Measurements from ENCODE around the gene ZBTB43. TPM values are rescaled to one million over a fixed set of nuclear protein-coding genes. Genes with fewer than 3 reads are reported as not detected.
"Not testable (repeated sequence)": the region's sequence is repeated elsewhere in the genome, so short reads cannot be mapped to it uniquely, and the experiment has no call there.

ZBTB43 gene
- total RNA-seq, 8 experiments from 2014 or later, result 9.3 to 23.2 (median 13.6) TPM

DNA sequence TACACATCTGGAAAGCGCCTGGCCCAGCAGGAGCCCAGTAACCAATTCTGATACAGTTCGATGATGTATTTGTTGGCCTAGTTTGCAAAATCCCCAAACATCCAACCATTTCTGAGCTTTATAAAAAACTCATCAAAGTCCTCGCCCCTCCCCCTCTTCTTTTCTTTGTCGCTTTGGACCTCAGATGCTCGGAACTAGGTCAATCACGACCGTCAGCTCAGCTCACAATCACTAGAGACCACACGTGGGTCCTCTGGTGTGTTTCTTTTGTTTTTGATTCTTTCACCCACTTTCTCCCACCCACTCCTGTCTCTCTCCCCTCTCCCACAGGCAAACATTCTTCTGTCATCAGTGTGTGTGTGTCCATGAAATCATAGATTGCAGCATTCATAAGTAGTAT, 26.7 kb upstream of the ZBTB43 start:
- ATAC-seq (replicated peaks in 6 of 8), result no peak
- in situ Hi-C loops (cut with MboI; ENCODE audit: low pct_unique_long_range_greater_than_20kb in 2 of 9, low sequenced_read_pairs in 9 of 9, unreplicated experiment in 9 of 9), result loop anchor here in 6 of 9 experiments (25.0 kb wide), 2 partner anchors 166 to 266 kb away; partner anchors contain the start of gene LMX1B (in 6 of the 6)
- 19 to 67% (median 56%) methylated on average over 1 to 7 of the region's 8 CpGs; no CpG with 5 or more reads in 5 of the 10 experiments for WGBS, 10 experiments
- H3K4me1 ChIP-seq (replicated peaks in 1 of 2), result no peaks in the 10 kb centered on the region
- H3K4me3 ChIP-seq, result no peak overlapping the region
- H3K27ac ChIP-seq, result no peak overlapping the region

DNA sequence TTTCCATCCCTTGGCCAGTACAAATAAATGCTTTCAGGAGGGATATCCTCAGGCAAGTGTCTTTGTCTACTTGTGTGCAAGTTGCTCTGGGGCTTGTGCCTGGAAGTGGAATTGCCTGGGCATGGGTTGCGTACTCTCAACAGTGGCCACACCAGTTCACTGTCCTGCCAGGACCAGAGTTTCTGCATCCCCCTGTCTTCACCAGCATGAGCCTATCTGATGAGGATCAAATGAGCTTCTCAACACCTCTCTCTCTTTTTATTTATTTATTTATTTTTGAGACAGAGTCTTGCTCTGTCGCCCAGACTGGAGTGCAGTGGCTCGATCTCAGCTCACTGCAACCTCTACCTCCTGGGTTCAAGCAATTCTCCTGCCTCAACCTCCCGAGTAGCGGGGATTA, 26.1 kb upstream of the ZBTB43 start:
- WGBS, 10 experiments, result 75 to 100% (median 84%) methylated on average over 1 to 3 of the region's 5 CpGs; no CpG with 5 or more reads in 6 of the 10 experiments
- not testable (repeated sequence) for H3K27ac ChIP-seq; H3K4me3 ChIP-seq; ATAC-seq (replicated peaks in 6 of 8); H3K4me1 ChIP-seq (replicated peaks in 1 of 2)
- in situ Hi-C loops (cut with MboI; ENCODE audit: low pct_unique_long_range_greater_than_20kb in 2 of 9, low sequenced_read_pairs in 9 of 9, unreplicated experiment in 9 of 9), result loop anchor here in 6 of 9 experiments (25.0 kb wide), 2 partner anchors 166 to 266 kb away; partner anchors contain the start of gene LMX1B (in 6 of the 6)

DNA sequence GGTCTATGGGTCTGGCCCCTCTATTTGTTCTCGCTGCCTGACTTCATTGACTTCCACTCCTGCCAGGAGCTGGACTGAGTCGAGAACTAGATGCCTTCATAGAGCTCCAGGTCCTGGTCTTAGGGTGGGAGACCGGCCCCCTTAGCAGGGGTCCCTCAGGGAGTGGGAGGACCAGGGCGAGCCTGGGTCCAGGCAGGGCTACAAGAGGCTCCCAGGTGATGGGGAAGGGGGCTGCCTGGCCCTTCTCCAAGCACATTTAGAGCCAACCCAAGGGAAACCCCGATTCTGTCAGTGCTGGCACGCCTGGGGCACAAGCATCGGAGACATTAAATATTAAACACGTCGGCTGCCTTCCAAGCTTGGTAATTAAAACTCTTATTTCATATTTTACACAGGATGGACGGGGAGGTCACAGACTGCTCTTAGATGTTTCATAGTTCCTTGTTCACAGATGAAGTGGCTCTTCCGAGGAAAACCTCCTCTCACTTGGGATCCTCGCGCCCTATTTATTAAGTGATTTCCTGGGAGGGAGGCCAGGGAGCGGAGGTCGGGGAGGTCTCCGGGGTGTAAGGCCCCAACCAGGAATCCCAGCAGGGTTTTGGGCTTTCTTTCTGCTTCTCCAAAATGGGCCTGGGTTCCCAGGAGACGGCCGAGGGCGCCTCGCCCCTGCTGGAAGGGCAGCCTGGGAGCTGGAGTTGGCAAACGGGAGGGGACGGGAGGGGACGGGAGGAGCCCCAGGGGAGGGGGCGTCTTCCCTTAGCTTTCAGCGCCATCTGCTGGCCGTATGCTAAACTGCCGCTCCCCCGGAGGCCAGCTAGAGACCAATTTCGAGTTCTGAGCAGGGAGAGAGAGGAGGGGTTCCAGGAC, 23.4 kb upstream of the ZBTB43 start:
- ATAC-seq (replicated peaks in 6 of 8), result peak; percentile 90 to 99 (median 96)
- Histone ChIP-seq H3K27ac (no peak overlapping the region), H3K4me1 (replicated peaks in 1 of 2) (no peaks in the 10 kb centered on the region), H3K4me3 (no peak overlapping the region)
- in situ Hi-C loops (cut with MboI; ENCODE audit: low pct_unique_long_range_greater_than_20kb in 2 of 9, low sequenced_read_pairs in 9 of 9, unreplicated experiment in 9 of 9), result loop anchor here in 8 of 9 experiments (10.0 to 25.0 kb wide), 4 partner anchors 77 to 269 kb away; partner anchors contain the start of gene LMX1B (in 7 of the 8)
- WGBS, 10 experiments, result 15 to 90% (median 73%) methylated on average over 1 to 9 of the region's 29 CpGs; no CpG with 5 or more reads in 2 of the 10 experiments

DNA sequence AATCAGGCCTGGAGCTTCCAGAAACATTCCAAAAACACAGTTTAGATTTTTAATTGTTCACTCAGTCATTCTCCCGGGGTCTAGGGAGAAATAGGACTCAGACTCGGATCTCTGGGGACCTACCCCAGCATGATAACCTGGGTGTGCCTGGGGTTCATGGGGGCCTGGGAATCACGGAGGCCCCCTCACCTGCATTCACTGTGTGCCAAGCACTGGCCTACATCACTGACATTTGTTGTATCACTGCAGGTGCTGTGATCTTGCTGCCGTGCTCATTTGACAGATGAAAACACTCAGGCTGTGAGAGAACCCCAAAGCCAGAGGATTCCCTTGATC, 22.8 kb upstream of the ZBTB43 start:
- Histone ChIP-seq H3K4me3 (no peak overlapping the region), H3K27ac (no peak overlapping the region), H3K4me1 (replicated peaks in 1 of 2) (no peaks in the 10 kb centered on the region)
- in situ Hi-C loops (cut with MboI; ENCODE audit: low pct_unique_long_range_greater_than_20kb in 2 of 9, low sequenced_read_pairs in 9 of 9, unreplicated experiment in 9 of 9), result loop anchor here in 8 of 9 experiments (10.0 to 25.0 kb wide), 4 partner anchors 77 to 270 kb away; partner anchors contain the start of gene LMX1B (in 7 of the 8)
- peak in 3 of 8 experiments; percentile 12 to 16 (median 14) for ATAC-seq (replicated peaks in 6 of 8)
- 5 to 100% (median 60%) methylated on average over 1 to 3 of the region's 4 CpGs; no CpG with 5 or more reads in 5 of the 10 experiments for WGBS, 10 experiments

DNA sequence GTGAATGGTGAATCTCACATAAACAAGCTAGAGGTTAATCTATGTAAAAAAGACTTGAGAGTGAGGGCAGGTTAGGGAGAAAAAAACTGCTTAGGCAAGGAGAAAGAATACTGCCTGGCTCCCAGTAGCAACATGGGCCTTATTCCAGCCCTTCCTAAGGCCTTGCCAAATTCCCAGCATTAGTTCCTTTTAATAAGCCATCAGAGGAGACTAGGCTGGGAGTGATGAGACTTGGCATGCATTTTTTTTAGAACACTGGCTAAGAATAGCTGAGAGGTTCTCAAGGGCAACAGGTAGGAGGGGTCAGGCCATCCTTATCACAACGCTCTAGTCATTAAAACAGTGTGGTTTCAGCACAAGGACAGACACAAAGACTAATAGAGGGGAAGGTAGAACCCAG, 20.9 kb upstream of the ZBTB43 start:
- in situ Hi-C loops (cut with MboI; ENCODE audit: low pct_unique_long_range_greater_than_20kb in 2 of 9, low sequenced_read_pairs in 9 of 9, unreplicated experiment in 9 of 9), result loop anchor here in 8 of 9 experiments (10.0 to 25.0 kb wide), 4 partner anchors 79 to 272 kb away; partner anchors contain the start of gene LMX1B (in 7 of the 8)
- ATAC-seq (replicated peaks in 6 of 8), result no peak
- no peaks in the 10 kb centered on the region for H3K4me1 ChIP-seq (replicated peaks in 1 of 2)
- WGBS, 10 experiments, result 0 to 67% (median 17%) methylated on average over 1 of the region's 1 CpG; no CpG with 5 or more reads in 5 of the 10 experiments
- no peak overlapping the region for H3K27ac ChIP-seq
- no peak overlapping the region for H3K4me3 ChIP-seq

DNA sequence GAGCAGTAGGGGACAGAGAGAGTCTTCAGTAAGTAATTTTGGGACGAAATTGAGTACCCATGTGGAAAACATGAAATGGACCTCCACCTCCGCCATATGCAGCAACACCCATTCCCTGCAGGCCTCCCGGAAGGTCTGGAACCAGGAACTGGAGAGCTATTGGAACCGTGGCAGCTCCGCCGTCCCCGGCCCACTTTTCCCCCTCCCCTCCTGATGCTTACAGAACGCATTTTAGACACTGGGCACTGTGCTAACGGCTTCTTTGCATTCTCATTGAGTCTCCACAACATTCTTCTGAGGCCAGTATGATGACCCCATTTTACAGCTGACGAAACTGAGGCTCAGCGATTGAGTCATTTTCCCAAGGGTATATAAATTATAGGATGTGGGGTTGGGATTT, 20.4 kb upstream of the ZBTB43 start:
- in situ Hi-C loops (cut with MboI; ENCODE audit: low pct_unique_long_range_greater_than_20kb in 2 of 9, low sequenced_read_pairs in 9 of 9, unreplicated experiment in 9 of 9), result loop anchor here in 8 of 9 experiments (10.0 to 25.0 kb wide), 4 partner anchors 80 to 272 kb away; partner anchors contain the start of gene LMX1B (in 7 of the 8)
- Histone ChIP-seq H3K27ac (no peak overlapping the region), H3K4me1 (replicated peaks in 1 of 2) (no peaks in the 10 kb centered on the region), H3K4me3 (no peak overlapping the region)
- WGBS, 10 experiments, result 50 to 90% (median 80%) methylated on average over 2 to 10 of the region's 11 CpGs; no CpG with 5 or more reads in 2 of the 10 experiments
- no peak for ATAC-seq (replicated peaks in 6 of 8)

DNA sequence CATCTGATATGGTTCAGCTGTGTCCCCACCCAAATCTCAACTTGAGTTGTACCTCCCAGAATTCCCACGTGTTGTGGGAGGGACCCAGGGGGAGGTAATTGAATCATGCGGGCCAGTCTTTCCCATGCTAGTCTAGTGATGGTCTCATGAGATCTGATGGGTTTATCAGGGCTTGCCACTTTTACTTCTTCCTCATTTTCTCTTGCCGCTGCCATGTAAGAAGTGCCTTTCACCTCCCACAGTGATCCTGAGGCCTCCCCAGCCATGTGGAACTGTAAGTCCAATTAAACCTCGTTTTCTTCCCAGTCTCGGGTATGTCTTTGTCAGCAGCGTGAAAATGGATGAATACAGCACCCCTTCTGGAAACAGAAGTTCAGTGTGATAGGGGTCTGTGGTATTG, 20.0 kb upstream of the ZBTB43 start:
- H3K4me1 ChIP-seq (replicated peaks in 1 of 2); H3K27ac ChIP-seq; ATAC-seq (replicated peaks in 6 of 8); H3K4me3 ChIP-seq: not testable (repeated sequence)
- in situ Hi-C loops (cut with MboI; ENCODE audit: low pct_unique_long_range_greater_than_20kb in 2 of 9, low sequenced_read_pairs in 9 of 9, unreplicated experiment in 9 of 9), result loop anchor here in 8 of 9 experiments (10.0 to 25.0 kb wide), 4 partner anchors 80 to 273 kb away; partner anchors contain the start of gene LMX1B (in 7 of the 8)
- WGBS, 10 experiments, result 0 to 100% (median 78%) methylated on average over 1 to 2 of the region's 6 CpGs; no CpG with 5 or more reads in 4 of the 10 experiments

DNA sequence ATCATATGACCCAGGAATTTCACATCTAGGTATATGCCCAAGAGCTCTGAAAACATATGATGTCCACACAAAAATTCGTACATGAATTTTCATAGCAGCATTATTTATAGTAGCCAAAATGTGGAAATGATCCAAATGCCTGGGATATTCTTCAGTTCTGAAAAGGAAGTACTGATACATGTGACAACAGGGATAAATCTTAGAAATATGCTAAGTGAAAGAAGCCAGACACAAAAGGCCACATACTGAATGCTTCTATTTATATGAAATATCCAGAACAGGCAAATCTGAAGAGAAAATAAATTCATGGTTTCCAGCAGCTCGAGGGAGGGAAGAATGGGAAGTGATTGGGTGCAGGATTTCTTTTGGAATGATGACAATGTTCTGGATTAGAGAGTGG, 16.8 kb upstream of the ZBTB43 start:
- Histone ChIP-seq H3K4me3 (no peak overlapping the region), H3K27ac (no peak overlapping the region), H3K4me1 (replicated peaks in 1 of 2) (no peaks in the 10 kb centered on the region)
- ATAC-seq (replicated peaks in 6 of 8), result no peak
- in situ Hi-C loops (cut with MboI; ENCODE audit: low pct_unique_long_range_greater_than_20kb in 2 of 9, low sequenced_read_pairs in 9 of 9, unreplicated experiment in 9 of 9), result loop anchor here in 8 of 9 experiments (10.0 to 25.0 kb wide), 4 partner anchors 83 to 276 kb away; partner anchors contain the start of gene LMX1B (in 7 of the 8)
- WGBS, 10 experiments, result 0 to 55% (median 14%) methylated on average over 1 to 2 of the region's 2 CpGs; no CpG with 5 or more reads in 2 of the 10 experiments

DNA sequence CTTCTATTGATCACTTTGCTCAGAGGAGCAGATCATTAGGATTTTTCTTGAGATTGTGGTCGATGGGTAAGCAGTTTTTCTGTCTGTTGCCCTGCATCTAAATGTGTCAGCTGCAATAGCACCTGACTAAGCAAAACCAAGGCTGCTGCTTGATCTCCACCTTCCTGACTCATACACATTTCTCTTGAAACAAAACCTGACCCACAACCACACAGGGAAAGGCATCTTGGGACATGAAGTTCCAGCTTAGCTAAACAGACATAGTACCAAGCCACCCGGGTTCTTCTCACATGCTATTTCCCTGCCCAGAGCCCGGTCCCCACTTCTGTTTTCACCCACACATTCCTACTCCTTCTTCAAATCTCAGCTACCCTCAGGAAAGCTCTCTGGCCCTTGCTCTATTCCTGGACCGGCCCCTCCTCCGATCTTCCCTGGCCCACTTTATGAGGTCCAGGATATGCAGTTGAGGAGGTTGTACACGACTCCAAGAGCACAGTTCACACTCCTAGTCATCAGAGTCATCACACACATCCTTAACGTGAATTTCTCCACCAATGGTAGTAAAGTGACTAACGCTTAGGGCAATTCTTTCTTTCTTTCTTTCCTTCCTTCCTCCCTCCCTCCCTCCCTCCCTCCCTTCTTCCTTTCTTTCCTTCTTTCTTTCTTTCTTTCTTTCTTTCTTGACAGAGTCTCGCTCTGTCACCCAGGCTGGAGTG, 16.0 kb upstream of the ZBTB43 start:
- in situ Hi-C loops (cut with MboI; ENCODE audit: low pct_unique_long_range_greater_than_20kb in 2 of 9, low sequenced_read_pairs in 9 of 9, unreplicated experiment in 9 of 9), result loop anchor here in 8 of 9 experiments (10.0 to 25.0 kb wide), 4 partner anchors 84 to 276 kb away; partner anchors contain the start of gene LMX1B (in 7 of the 8)
- H3K27ac ChIP-seq, result no peak overlapping the region
- H3K4me1 ChIP-seq (replicated peaks in 1 of 2), result no peaks in the 10 kb centered on the region
- ATAC-seq (replicated peaks in 6 of 8), result peak in 2 of 8 experiments; percentile 13 to 36
- no peak overlapping the region for H3K4me3 ChIP-seq
- 20 to 80% (median 60%) methylated on average over 1 to 7 of the region's 9 CpGs; no CpG with 5 or more reads in 3 of the 10 experiments for WGBS, 10 experiments

DNA sequence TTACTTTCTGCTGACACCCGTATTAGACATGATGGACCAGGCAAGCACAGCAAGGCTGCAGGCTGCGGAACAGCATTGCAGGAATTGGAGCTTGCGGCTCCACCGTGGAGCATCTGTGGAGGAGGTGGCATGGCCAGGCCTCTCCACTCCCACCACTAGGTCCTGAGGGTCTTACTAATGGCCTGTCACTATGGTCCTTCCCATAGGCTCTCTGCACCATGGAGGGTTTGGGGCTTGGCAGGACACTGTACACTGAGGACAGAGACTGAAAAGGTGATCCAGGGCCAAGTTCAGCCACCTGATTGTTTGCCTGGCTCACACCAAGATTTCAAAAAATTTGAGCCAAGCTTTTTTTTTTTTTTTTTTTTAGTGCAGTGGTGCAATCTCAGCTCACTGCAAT, 14.3 kb upstream of the ZBTB43 start:
- in situ Hi-C loops (cut with MboI; ENCODE audit: low pct_unique_long_range_greater_than_20kb in 2 of 9, low sequenced_read_pairs in 9 of 9, unreplicated experiment in 9 of 9), result loop anchor here in 6 of 9 experiments (25.0 kb wide), 2 partner anchors 178 to 278 kb away; partner anchors contain the start of gene LMX1B (in 6 of the 6)
- H3K4me1 ChIP-seq (replicated peaks in 1 of 2), result no peaks in the 10 kb centered on the region
- ATAC-seq (replicated peaks in 6 of 8), result peak in 1 of 8 experiments; percentile 5
- 37 to 90% (median 68%) methylated on average over 2 to 4 of the region's 4 CpGs; no CpG with 5 or more reads in 3 of the 10 experiments for WGBS, 10 experiments
- H3K4me3 ChIP-seq, result no peak overlapping the region
- H3K27ac ChIP-seq, result no peak overlapping the region

DNA sequence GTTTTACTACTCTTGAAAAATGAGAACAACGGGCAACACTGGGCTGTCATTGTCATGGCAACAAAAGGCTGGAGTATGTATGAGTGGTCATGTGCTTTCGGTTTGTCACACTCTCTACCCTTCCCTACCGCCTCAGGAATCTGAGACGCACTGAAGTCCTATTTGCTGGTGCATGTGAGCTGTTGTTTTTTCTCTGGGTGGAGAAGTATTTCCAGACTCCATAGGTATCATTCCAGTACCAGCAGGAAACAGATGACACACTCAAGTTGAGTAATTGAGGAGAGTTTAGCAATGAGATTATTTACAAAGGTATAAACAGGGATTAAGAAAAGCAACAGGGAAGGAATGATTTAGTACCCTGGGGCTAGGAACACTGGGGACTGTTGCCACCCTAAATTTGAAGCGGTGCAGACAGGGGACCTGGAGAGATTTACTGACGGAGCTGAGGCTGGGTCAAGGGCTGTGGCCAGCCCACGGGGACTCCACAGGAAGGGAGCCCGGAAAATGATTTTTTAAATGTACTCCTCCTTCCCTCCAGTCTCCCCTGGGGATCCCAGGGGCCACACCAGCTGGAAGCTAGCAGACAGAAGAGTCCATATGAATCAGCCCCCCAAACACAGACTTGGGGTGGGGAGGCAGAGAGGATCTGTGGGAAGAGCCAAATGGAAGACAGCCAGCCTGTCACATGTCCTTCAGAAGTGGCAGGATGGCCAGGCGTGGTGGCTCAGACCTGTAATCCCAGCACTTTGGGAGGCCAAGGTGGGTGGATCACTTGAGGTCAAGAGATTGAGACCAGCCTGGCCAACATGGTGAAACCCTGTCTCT, 13.2 kb upstream of the ZBTB43 start:
- no peak overlapping the region for H3K27ac ChIP-seq
- no peaks in the 10 kb centered on the region for H3K4me1 ChIP-seq (replicated peaks in 1 of 2)
- peak in 5 of 8 experiments; percentile 26 to 86 (median 51) for ATAC-seq (replicated peaks in 6 of 8)
- WGBS, 10 experiments, result 27 to 100% (median 64%) methylated on average over 1 to 7 of the region's 9 CpGs; no CpG with 5 or more reads in 1 of the 10 experiments
- in situ Hi-C loops (cut with MboI; ENCODE audit: low pct_unique_long_range_greater_than_20kb in 2 of 9, low sequenced_read_pairs in 9 of 9, unreplicated experiment in 9 of 9), result loop anchor here in 6 of 9 experiments (25.0 kb wide), 2 partner anchors 179 to 279 kb away; partner anchors contain the start of gene LMX1B (in 6 of the 6)
- no peak overlapping the region for H3K4me3 ChIP-seq
